Neuronal stem cell (in vitro differentiated cells): ENCODE results near the gene AIFM1. TPM values are rescaled to one million over a fixed set of nuclear protein-coding genes. Genes with fewer than 3 reads are reported as not detected.

ENCODE experiments used
- DNase-seq: peaks from one replicate; pipeline ENCODE4 v3.0.0-alpha.2; 2013; ENCODE audit warnings: low spot score
- H2AFZ ChIP-seq: one replicate; pipeline ENCODE4 v1.6.1; 2013; ENCODE audit warnings: mild to moderate bottlenecking, low read length, inconsistent platforms
- H2AK5ac ChIP-seq: 2 replicates; pipeline ENCODE4 v1.6.1; 2013; ENCODE audit warnings: low read depth, mild to moderate bottlenecking, inconsistent platforms, low read length, moderate library complexity, mixed read lengths
- H2BK120ac ChIP-seq: 2 replicates; pipeline ENCODE4 v1.6.1; 2013; ENCODE audit warnings: low read depth, mild to moderate bottlenecking, inconsistent platforms, low read length, moderate library complexity, mixed read lengths
- H2BK12ac ChIP-seq: one replicate; pipeline ENCODE4 v1.6.1; 2013; ENCODE audit warnings: low read length, inconsistent platforms
- H2BK15ac ChIP-seq: 2 replicates; pipeline ENCODE4 v1.6.1; 2013; ENCODE audit warnings: mild to moderate bottlenecking, low read length, inconsistent platforms, mixed read lengths
- H2BK5ac ChIP-seq: one replicate; pipeline ENCODE4 v1.6.1; 2013; ENCODE audit warnings: inconsistent platforms, mild to moderate bottlenecking, low read length, moderate library complexity
- H3K14ac ChIP-seq: one replicate; pipeline ENCODE4 v1.6.1; 2013; ENCODE audit warnings: low read length, inconsistent platforms
- H3K18ac ChIP-seq: 2 replicates; pipeline ENCODE4 v1.6.1; 2013; ENCODE audit warnings: low read length, inconsistent platforms
- H3K23ac ChIP-seq: 2 replicates; pipeline ENCODE4 v1.6.1; 2013; ENCODE audit warnings: low read depth, mild to moderate bottlenecking, mixed read lengths, low read length, inconsistent platforms; ENCODE audit not compliant: poor library complexity
- H3K27ac ChIP-seq: replicated peaks from 3 replicates; pipeline ENCODE4 v1.5.1; 2013; ENCODE audit warnings: low read length, inconsistent platforms
- H3K27me3 ChIP-seq, 3 experiments: 2 replicates each; pipeline ENCODE4 v1.6.1; 2013; ENCODE audit warnings: low read length in 3 of 3, mild to moderate bottlenecking in 2 of 3, inconsistent platforms in 1 of 3, low read depth in 1 of 3, mixed read lengths in 1 of 3, moderate library complexity in 1 of 3; ENCODE audit not compliant: control insufficient read depth in 3 of 3, insufficient read depth in 3 of 3
- H3K36me3 ChIP-seq, 2 donors: replicated peaks in 1 of 2; 2 replicates each; pipeline ENCODE4 v1.6.1; 2013; ENCODE audit warnings: low read length in 2 of 2; ENCODE audit not compliant: control insufficient read depth in 2 of 2, insufficient read depth in 2 of 2
- H3K4ac ChIP-seq: 2 replicates; pipeline ENCODE4 v1.6.1; 2013; ENCODE audit warnings: inconsistent platforms, mild to moderate bottlenecking, low read length, moderate library complexity
- H3K4me1 ChIP-seq, 2 donors: 1 replicate in 1 of 2; 2 replicates in 1 of 2; pipeline ENCODE4 v1.6.1; 2013; ENCODE audit warnings: low read length in 2 of 2, low read depth in 1 of 2; ENCODE audit not compliant: control insufficient read depth in 2 of 2, insufficient read depth in 1 of 2
- H3K4me2 ChIP-seq: one replicate; pipeline ENCODE4 v1.6.1; 2013; ENCODE audit warnings: mild to moderate bottlenecking, low read length, inconsistent platforms; ENCODE audit not compliant: insufficient read depth, poor library complexity, severe bottlenecking
- H3K4me3 ChIP-seq, 2 donors: 2 replicates each; pipeline ENCODE4 v1.5.1; 2013; ENCODE audit warnings: low read length in 2 of 2, mild to moderate bottlenecking in 2 of 2, inconsistent platforms in 1 of 2, moderate library complexity in 1 of 2
- H3K79me1 ChIP-seq: one replicate; pipeline ENCODE4 v1.6.1; 2013; ENCODE audit warnings: low read depth, mild to moderate bottlenecking, inconsistent platforms, low read length, moderate library complexity
- H3K9ac ChIP-seq: one replicate; pipeline ENCODE4 v1.6.1; 2013; ENCODE audit warnings: mild to moderate bottlenecking, low read depth, low read length, inconsistent platforms; ENCODE audit not compliant: poor library complexity
- H3K9me3 ChIP-seq, 2 donors: replicated peaks in 1 of 2; 2 replicates each; pipeline versions ENCODE3 to v1.6.1; 2013; ENCODE audit warnings: low read length in 2 of 2, mild to moderate bottlenecking in 2 of 2, inconsistent platforms in 1 of 2, low read depth in 1 of 2, mixed read lengths in 1 of 2, moderate library complexity in 1 of 2; ENCODE audit not compliant: control insufficient read depth in 2 of 2, insufficient read depth in 1 of 2
- H4K8ac ChIP-seq: one replicate; pipeline ENCODE4 v1.6.1; 2013; ENCODE audit warnings: low read depth, mild to moderate bottlenecking, inconsistent platforms, low read length, moderate library complexity
- H4K91ac ChIP-seq: one replicate; pipeline ENCODE4 v1.6.1; 2013; ENCODE audit warnings: low read length, low read depth, mild to moderate bottlenecking, inconsistent platforms; ENCODE audit not compliant: poor library complexity
- WGBS, 2 donors: extraction: QIAGEN DNeasy Blood & Tissue Kit; methylation state at CpG; one replicate each; pipeline ENCODE4 v1.1.7; 2013; ENCODE audit warnings: missing lambda C conversion rate in 2 of 2, mixed read lengths in 1 of 2; ENCODE audit not compliant: insufficient read length in 2 of 2, insufficient replicate concordance in 1 of 2; ENCODE audit errors: extremely low coverage in 2 of 2; 5-methylcytosine and 5-hydroxymethylcytosine counted together
- polyA plus RNA-seq, 2 experiments: library from polyadenylated mRNA; stranded (reverse); fragments of 200-250 nt; gene quantifications; one replicate each; pipeline ENCODE4 v1.2.3, GENCODE V29; 2013

Gene AIFM1
- polyA plus RNA-seq (2013, experiment 1 of 2), result 29.1 TPM
- polyA plus RNA-seq (2013, experiment 2 of 2), result 28.9 TPM

DNA sequence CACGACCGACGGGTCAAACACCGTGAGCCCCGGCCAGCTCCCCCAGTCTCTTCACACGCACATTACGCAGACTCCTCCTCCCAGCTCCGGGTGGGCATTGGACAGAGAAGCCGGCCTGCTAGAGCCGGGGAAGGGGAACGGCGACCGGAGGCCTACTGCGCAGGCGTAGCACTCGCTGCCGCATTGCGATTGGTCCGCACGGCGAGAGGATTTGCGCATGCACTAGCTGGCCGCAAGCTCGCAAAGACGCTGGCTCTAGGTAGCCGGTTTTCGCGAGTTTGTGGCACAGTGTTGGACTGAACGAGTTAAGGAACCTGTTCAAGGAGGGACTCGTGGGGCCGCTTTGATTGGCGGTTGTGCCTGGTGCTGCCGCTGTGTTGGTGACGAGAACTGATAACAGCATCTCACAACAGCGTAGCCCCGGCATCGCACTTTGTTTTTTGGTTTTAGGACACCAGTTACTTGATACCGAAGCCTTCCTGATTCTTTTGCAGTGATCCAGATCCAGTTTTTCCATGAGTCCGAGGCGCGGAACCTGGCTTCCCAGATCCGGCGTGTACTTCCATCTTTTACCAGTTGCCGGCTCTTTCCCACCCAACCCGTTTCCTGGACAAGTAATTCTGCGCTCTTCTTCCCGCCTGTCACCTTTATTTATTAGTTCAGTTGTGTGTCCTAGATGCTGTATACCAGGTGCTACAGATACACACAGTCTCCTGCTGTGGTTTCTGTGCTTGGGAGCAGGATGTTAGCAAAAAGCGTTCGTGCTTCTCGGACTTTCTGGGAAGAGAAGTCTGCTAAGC, at the start of gene AIFM1:
TSS of gene AIFM1 (minus strand) at position 139 of the 800 bp plus-strand sequence. CDS start 185 bp downstream, outside the sequence.
- Histone ChIP-seq H4K91ac (no peak within 1 kb of the TSS), H3K23ac (no peak within 1 kb of the TSS), H3K79me1 (no peaks in the 10 kb centered on the region), H3K4me2 (peak within 1 kb of the TSS; percentile 60), H3K4ac (no peak within 1 kb of the TSS), H2BK12ac (no peak within 1 kb of the TSS), H2BK120ac (no peak within 1 kb of the TSS), H3K9me3 (no peaks in the 10 kb centered on the region), H3K36me3 (peaks cover 0 to 11% of the 10 kb centered on the region in 2 donors), H2BK5ac (peak within 1 kb of the TSS; percentile 5), H3K27ac (peak within 1 kb of the TSS; percentile 98), H2AFZ (peak within 1 kb of the TSS; percentile 87), H2BK15ac (no peak within 1 kb of the TSS), H3K18ac (peak within 1 kb of the TSS; percentile 95), H3K4me1 (peaks cover 7% of the 10 kb centered on the region in 2 donors), H3K4me3 (peak within 1 kb of the TSS; percentile 71 to 97), H3K27me3 (no peaks in the 10 kb centered on the region), H3K9ac (peak within 1 kb of the TSS; percentile 83), H3K14ac (no peak within 1 kb of the TSS), H2AK5ac (no peak within 1 kb of the TSS), H4K8ac (no peak within 1 kb of the TSS)
- WGBS, 2 donors, result no CpG with 5 or more reads among the region's 50 CpGs
- DNase-seq, result peak; percentile 90

GRCh38 chrX:130213376-130213775, 47.7 kb upstream of the AIFM1 start:
- peaks cover 9 to 90% of the 10 kb centered on the region in 2 donors for H3K36me3 ChIP-seq
- no CpG with 5 or more reads among the region's 2 CpGs for WGBS, 2 donors

GRCh38 chrX:130212371-130212770, 46.7 kb upstream of the AIFM1 start:
- no CpG with 5 or more reads among the region's 1 CpG for WGBS, 2 donors
- DNase-seq, result no peak
- no peak overlapping the region for H2BK12ac ChIP-seq

More at GRCh38 chrX:130213376-130213775, 47.7 kb upstream of the AIFM1 start:
- Histone ChIP-seq H2BK12ac (no peak overlapping the region), H3K4me3 (no peak overlapping the region), H3K27me3 (no peaks in the 10 kb centered on the region), H4K91ac (no peak overlapping the region), H3K18ac (no peak overlapping the region), H2BK120ac (no peak overlapping the region), H3K4me2 (no peak overlapping the region), H3K23ac (no peak overlapping the region), H2AFZ (no peak overlapping the region), H2BK15ac (no peak overlapping the region), H3K14ac (no peak overlapping the region), H3K79me1 (peaks cover 2% of the 10 kb centered on the region), H2BK5ac (no peak overlapping the region), H3K9me3 (no peaks in the 10 kb centered on the region), H3K9ac (no peak overlapping the region), H3K4ac (no peak overlapping the region), H4K8ac (no peak overlapping the region), H3K4me1 (no peaks in the 10 kb centered on the region), H2AK5ac (no peak overlapping the region), H3K27ac (no peak overlapping the region)
- no peak for DNase-seq

DNA sequence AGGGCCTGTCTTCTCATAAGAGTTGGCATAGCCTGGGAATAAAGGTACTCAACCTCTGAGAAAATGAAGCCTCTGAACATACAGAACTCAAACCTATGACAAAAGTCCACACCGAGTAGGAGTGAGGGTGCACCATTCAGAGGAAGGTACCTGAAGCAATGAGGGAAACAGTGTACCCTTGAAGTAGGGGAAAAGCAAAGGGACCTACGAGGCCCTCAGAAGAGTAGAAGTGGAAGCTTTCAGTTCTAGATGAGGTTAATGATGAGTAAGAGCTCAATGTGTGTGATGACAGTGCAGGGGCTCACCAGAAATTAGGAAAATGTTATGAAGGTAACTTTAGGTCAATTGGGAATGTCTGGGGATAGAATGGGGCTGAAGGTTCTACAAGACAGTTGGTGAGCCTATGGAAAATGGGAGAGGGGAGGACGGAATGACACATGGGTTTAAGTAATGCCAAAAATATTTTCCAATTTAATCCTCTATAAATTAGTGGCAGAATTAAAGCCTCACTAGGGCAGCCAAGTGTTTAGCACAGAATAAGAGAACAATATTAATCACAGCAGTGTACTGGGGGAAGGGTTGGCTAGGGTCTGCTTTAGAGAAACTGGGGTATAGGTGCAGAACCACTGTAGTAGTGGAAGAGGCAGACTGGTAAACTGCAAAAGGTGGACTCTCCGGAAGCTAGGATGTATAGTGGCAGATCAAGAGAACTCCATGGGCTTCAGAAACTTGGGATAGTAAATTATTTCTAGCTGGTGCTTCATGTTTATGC, 46.0 kb upstream of the AIFM1 start:
- Histone ChIP-seq H3K4me2 (no peak overlapping the region), H2BK5ac (no peak overlapping the region), H3K14ac (no peak overlapping the region), H3K4ac (no peak overlapping the region), H3K9ac (no peak overlapping the region), H3K79me1 (no peaks in the 10 kb centered on the region), H3K4me3 (no peak overlapping the region), H4K91ac (no peak overlapping the region), H2BK15ac (no peak overlapping the region), H3K36me3 (peaks cover 9 to 84% of the 10 kb centered on the region in 2 donors), H3K4me1 (no peaks in the 10 kb centered on the region), H2BK120ac (no peak overlapping the region), H3K9me3 (no peaks in the 10 kb centered on the region), H2AK5ac (no peak overlapping the region), H4K8ac (no peak overlapping the region), H2AFZ (no peak overlapping the region), H3K27me3 (no peaks in the 10 kb centered on the region), H3K18ac (no peak overlapping the region), H2BK12ac (no peak overlapping the region), H3K23ac (no peak overlapping the region), H3K27ac (no peak overlapping the region)
- no peak for DNase-seq
- WGBS, 2 donors, result no CpG with 5 or more reads among the region's 4 CpGs

More at GRCh38 chrX:130212371-130212770, 46.7 kb upstream of the AIFM1 start:
- Histone ChIP-seq H2AK5ac (no peak overlapping the region), H4K91ac (no peak overlapping the region), H2BK120ac (no peak overlapping the region), H3K4me2 (no peak overlapping the region), H3K4me3 (no peak overlapping the region), H3K23ac (no peak overlapping the region), H3K9ac (no peak overlapping the region), H3K14ac (no peak overlapping the region), H3K4me1 (no peaks in the 10 kb centered on the region), H2BK5ac (no peak overlapping the region), H3K27me3 (no peaks in the 10 kb centered on the region), H3K18ac (no peak overlapping the region), H3K4ac (no peak overlapping the region), H2BK15ac (no peak overlapping the region), H3K79me1 (no peaks in the 10 kb centered on the region), H3K36me3 (peaks cover 9 to 84% of the 10 kb centered on the region in 2 donors), H3K27ac (no peak overlapping the region), H2AFZ (no peak overlapping the region), H4K8ac (no peak overlapping the region), H3K9me3 (no peaks in the 10 kb centered on the region)
